Body of pancreas (tissue), 4 donors: ENCODE data around the gene CD55. TPM values are rescaled to one million over a fixed set of nuclear protein-coding genes. Genes with fewer than 3 reads are reported as not detected.

Source experiments
- ATAC-seq: fragments of 150-250 bp; one replicate; pipeline ENCODE4 v1.9.1; 2016
- DNase-seq, 4 donors: peaks; one replicate each; pipeline ENCODE4 v3.0.0-alpha.2; 2019
- H3K27ac ChIP-seq, 4 donors: fragments of 200-600 bp; sonication (generic); 1 replicate in 3 of 4; 2 replicates in 1 of 4; pipeline versions ENCODE4 v1.5.1 to v1.6.1; 2016 to 2019; ENCODE audit warnings: mild to moderate bottlenecking in 1 of 4, mixed read lengths in 1 of 4, moderate library complexity in 1 of 4
- H3K27me3 ChIP-seq, 2 donors: fragments of 200-600 bp; sonication (generic); one replicate each; pipeline ENCODE4 v1.6.0; 2016; ENCODE audit warnings: mild to moderate bottlenecking in 1 of 2
- H3K36me3 ChIP-seq, 2 donors: fragments of 200-600 bp; sonication (generic); replicated peaks in 1 of 2; 2 replicates each; pipeline ENCODE4 v1.5.1; 2016; ENCODE audit warnings: low read depth in 2 of 2; ENCODE audit not compliant: insufficient read depth in 1 of 2
- H3K4me1 ChIP-seq: fragments of 200-600 bp; sonication (generic); one replicate; pipeline ENCODE4 v1.6.0; 2016
- H3K4me3 ChIP-seq, 2 donors: fragments of 200-600 bp; sonication (generic); 1 replicate in 1 of 2; 2 replicates in 1 of 2; pipeline ENCODE4 v1.5.1; 2016 to 2019
- H3K9me3 ChIP-seq, 3 donors: fragments of 200-600 bp; sonication (generic); 1 replicate in 2 of 3; 2 replicates in 1 of 3; pipeline ENCODE4 v1.5.1; 2016
- POLR2A ChIP-seq, 3 donors: fragments of 450-650 bp; IDR thresholded peaks; one replicate each; pipeline ENCODE4 v1.6.1; 2016; ENCODE audit warnings: antibody characterized with exemption in 3 of 3, mild to moderate bottlenecking in 2 of 3
- WGBS, 2 donors: methylation state at CpG; one replicate each; pipeline ENCODE4 v1.1.5; 2017; 5-methylcytosine and 5-hydroxymethylcytosine counted together
- intact Hi-C: fragments of 100-400 bp; cut with DNase I; formaldehyde crosslinking; loops from one replicate; pipeline ENCODE4 v1.15.1; 2023
- total RNA-seq, 2 donors: library from RNA; depleted of rRNA; stranded (reverse); fragments of >200 nt; gene quantifications; one replicate each; pipeline ENCODE4 v1.1.0, GENCODE V29; 2016
- TF ChIP-seq, protein P1 (sequence below), 7 experiments: fragments of 450-650 bp in 4 of 7; fragments of 200-600 bp in 3 of 7; sonication (generic) in 3 of 7; IDR thresholded peaks; one replicate each; pipeline ENCODE4 v1.5.1; 2016 to 2019; ENCODE audit warnings: antibody characterized with exemption in 7 of 7

Gene CD55
- total RNA-seq, 2 donors from 2014 or later: 27.0 to 29.8 TPM

DNA sequence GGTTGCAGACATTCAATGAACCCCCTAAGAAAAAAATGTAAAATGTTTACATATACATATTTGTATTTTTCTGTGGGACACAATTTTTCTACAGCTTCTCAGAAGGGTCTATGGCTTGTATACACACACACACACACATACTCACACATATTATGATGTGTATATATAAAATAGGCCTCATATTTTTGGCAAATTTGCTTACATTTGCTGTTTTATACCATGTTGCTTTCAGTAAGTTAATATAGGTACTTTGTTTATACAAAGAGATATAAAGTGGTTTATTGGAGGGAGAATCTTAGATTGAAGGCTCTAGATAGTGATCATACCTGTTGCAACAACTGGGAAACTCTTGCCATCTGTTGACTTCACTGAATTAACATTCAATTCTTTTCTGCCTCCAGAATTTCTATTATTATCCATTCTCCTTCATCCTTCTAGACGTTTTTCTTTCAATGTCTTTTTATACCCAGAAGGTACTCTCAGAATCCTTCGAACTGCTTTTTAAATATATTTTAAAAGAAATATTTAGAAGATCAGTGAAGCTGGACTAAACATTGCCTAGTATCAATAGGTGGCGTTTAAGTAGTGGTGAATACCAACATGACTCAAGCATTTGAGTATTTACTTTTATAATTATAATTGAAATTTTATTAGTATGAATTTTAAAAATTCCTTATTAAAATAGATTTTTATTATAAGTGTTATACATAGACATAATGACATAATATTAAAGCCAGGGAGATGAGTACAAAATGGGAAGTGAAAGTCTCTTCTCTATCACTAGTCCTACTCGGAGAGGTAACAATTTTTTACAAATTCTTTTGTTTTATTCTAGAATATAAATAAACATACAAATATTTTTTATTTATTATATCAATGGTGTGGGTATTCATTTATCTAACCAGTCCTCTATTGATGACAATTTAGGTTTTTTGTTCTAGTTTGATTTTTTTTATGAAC, 10.2 kb downstream of the CD55 start:
- Histone ChIP-seq H3K4me3 (no peak overlapping the region), H3K27ac (no peak overlapping the region), H3K27me3 (no peaks in the 10 kb centered on the region), H3K4me1 (no peaks in the 10 kb centered on the region), H3K36me3 (peaks cover 7 to 11% of the 10 kb centered on the region in 2 donors), H3K9me3 (no peaks in the 10 kb centered on the region)
- DNase-seq (no peak), ATAC-seq (no peak)
- TF ChIP-seq, protein P1, sequence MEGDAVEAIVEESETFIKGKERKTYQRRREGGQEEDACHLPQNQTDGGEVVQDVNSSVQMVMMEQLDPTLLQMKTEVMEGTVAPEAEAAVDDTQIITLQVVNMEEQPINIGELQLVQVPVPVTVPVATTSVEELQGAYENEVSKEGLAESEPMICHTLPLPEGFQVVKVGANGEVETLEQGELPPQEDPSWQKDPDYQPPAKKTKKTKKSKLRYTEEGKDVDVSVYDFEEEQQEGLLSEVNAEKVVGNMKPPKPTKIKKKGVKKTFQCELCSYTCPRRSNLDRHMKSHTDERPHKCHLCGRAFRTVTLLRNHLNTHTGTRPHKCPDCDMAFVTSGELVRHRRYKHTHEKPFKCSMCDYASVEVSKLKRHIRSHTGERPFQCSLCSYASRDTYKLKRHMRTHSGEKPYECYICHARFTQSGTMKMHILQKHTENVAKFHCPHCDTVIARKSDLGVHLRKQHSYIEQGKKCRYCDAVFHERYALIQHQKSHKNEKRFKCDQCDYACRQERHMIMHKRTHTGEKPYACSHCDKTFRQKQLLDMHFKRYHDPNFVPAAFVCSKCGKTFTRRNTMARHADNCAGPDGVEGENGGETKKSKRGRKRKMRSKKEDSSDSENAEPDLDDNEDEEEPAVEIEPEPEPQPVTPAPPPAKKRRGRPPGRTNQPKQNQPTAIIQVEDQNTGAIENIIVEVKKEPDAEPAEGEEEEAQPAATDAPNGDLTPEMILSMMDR (IDR thresholded peaks at IDR 0.05): no peak
- no peak for TF ChIP-seq POLR2A (IDR thresholded peaks at IDR 0.05)
- WGBS, 2 donors: 73 to 74% methylated on average over 4 of the region's 4 CpGs
- intact Hi-C loops: no loop called here

DNA sequence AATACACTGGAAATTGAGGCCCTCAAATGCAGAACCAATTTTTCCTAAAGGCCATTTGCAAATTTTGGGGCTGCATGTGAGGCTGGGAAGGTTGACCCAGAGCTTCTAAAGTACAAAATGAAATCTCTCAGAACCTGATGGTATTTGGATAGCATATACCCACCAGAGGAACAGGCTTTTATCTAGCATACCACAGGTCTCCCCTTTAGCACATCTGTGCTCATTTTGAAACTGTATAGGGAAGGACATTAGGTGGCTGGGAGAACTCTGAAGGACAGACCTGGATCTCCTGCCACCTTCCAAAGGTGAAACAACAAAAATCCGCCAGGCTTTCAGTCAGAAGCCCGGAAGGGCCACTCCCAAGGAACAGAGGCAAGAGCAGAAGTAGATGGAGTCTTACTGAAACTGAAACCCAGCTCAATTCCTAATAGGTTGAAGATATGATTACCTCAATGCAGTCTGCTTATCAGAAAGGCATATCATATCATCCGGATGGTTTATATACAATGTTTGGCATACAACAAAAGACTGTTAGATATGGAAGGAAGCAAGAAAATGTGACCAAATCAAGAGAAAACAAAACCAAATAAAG, 11.6 kb downstream of the CD55 start:
- intact Hi-C loops: no loop called here
- H3K36me3 ChIP-seq: peaks cover 0 to 8% of the 10 kb centered on the region in 2 donors
- ATAC-seq (no peak), DNase-seq (no peak)
- H3K27ac ChIP-seq: no peak overlapping the region
- H3K27me3 ChIP-seq: no peaks in the 10 kb centered on the region
- no peaks in the 10 kb centered on the region for H3K9me3 ChIP-seq
- no peak overlapping the region for H3K4me3 ChIP-seq
- WGBS, 2 donors: 67 to 76% methylated on average over 3 of the region's 3 CpGs
- no peaks in the 10 kb centered on the region for H3K4me1 ChIP-seq
- no peak for TF ChIP-seq POLR2A (IDR thresholded peaks at IDR 0.05)

DNA sequence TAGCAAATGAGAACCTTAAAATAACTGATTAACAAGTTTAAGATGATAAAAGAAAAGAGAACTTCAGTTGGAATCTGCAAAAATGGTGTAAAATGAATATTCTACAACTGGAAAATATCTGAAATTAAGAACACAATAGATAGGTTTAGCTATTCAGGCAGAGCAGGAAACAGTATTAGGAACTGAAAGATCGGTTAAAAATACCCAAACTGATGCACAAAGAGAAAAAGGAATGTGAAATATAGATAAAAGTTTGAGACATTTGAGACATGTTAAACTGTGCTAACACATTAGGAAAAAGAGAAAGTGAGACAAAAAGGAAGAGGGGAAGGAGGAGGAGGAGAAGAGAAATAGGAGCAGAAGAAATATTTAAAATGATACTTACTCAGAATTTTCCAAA, 12.1 kb downstream of the CD55 start:
- Histone ChIP-seq H3K27ac (no peak overlapping the region), H3K27me3 (no peaks in the 10 kb centered on the region), H3K4me3 (no peak overlapping the region), H3K4me1 (no peaks in the 10 kb centered on the region), H3K36me3 (peaks cover 0 to 5% of the 10 kb centered on the region in 2 donors), H3K9me3 (no peaks in the 10 kb centered on the region)
- no peak for ATAC-seq
- WGBS, 2 donors: 77 to 93% methylated on average over 1 of the region's 1 CpG
- no peak for TF ChIP-seq POLR2A (IDR thresholded peaks at IDR 0.05)
- TF ChIP-seq, protein P1 (IDR thresholded peaks at IDR 0.05): no peak
- no peak for DNase-seq
- intact Hi-C loops: no loop called here

DNA sequence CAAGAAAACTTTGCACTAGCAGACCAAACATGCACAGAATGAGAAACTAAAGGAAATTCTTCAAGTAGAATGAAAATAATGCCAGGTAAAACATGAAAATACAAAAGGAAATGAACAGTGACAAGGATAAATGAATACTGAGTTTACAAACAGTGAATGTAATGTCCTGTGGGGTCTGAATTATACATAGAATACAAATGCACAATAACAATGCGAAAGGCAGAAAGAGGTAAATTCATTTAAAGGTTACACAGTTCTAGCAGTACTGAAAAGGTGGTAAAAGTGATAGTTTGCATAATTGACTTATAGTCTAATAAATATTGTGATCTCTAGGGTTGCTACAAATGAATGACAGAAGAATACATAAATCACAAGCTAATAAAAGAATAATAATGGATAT, 12.9 kb downstream of the CD55 start:
- Histone ChIP-seq H3K9me3 (no peaks in the 10 kb centered on the region), H3K4me1 (no peaks in the 10 kb centered on the region), H3K36me3 (peaks cover 0 to 3% of the 10 kb centered on the region in 2 donors), H3K27me3 (no peaks in the 10 kb centered on the region), H3K27ac (no peak overlapping the region), H3K4me3 (no peak overlapping the region)
- 100% methylated on average over 1 of the region's 1 CpG for WGBS, 2 donors
- no peak for DNase-seq
- intact Hi-C loops: no loop called here
- ATAC-seq: no peak
- no peak for TF ChIP-seq POLR2A (IDR thresholded peaks at IDR 0.05)
- TF ChIP-seq, protein P1 (IDR thresholded peaks at IDR 0.05): no peak

DNA sequence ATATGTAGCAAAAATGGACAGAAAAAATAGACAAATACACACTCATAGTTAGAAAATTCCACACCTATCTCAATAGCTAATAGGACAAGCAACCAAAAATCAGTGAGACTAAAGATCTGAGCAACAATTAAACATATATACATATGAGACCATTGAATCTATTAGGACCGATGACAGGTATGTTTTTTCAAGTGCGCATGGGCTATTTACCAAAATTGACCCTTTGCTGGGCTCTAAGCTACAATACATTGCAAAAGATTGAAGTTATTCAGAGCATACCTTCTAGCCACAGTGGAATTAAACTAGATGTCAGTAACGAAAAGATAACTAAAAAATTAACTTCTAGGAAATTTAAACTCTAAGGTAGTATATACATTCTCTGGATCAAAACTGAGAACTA, 13.7 kb downstream of the CD55 start:
- ATAC-seq (no peak), DNase-seq (no peak)
- Histone ChIP-seq H3K36me3 (peaks cover 0 to 3% of the 10 kb centered on the region in 2 donors), H3K27me3 (no peaks in the 10 kb centered on the region), H3K27ac (no peak overlapping the region), H3K9me3 (no peaks in the 10 kb centered on the region), H3K4me1 (no peaks in the 10 kb centered on the region), H3K4me3 (no peak overlapping the region)
- TF ChIP-seq POLR2A (IDR thresholded peaks at IDR 0.05): no peak
- TF ChIP-seq, protein P1 (IDR thresholded peaks at IDR 0.05): no peak
- WGBS, 2 donors: 90 to 95% methylated on average over 3 of the region's 3 CpGs
- intact Hi-C loops: no loop called here
